Neutrophil (primary cell): ENCODE data around the gene ORAI2.

Experiments
- H3K27ac ChIP-seq: fragments of 200-600 bp; sonication (generic); 2 replicates; pipeline ENCODE4 v1.5.1; 2016; ENCODE audit warnings: mild to moderate bottlenecking, moderate library complexity
- H3K27me3 ChIP-seq: fragments of 200-600 bp; sonication (generic); 2 replicates; pipeline ENCODE4 v1.6.0; 2016; ENCODE audit warnings: mild to moderate bottlenecking
- H3K36me3 ChIP-seq: fragments of 200-600 bp; sonication (generic); 2 replicates; pipeline ENCODE4 v1.5.1; 2017
- H3K4me1 ChIP-seq, 2 experiments: fragments of 200-600 bp in 1 of 2; sonication (generic) in 1 of 2; 1 replicate in 1 of 2; 2 replicates in 1 of 2; pipeline versions ENCODE4 v1.5.1 to v1.6.1; 2013 to 2016; ENCODE audit warnings: low read depth in 1 of 2, low read length in 1 of 2, mild to moderate bottlenecking in 1 of 2, moderate library complexity in 1 of 2; ENCODE audit not compliant: control insufficient read depth in 1 of 2, insufficient read depth in 1 of 2
- H3K4me3 ChIP-seq, 2 experiments: fragments of 200-600 bp in 1 of 2; sonication (generic) in 1 of 2; 1 replicate in 1 of 2; 2 replicates in 1 of 2; pipeline ENCODE4 v1.5.1; 2013 to 2016; ENCODE audit warnings: low read depth in 1 of 2, low read length in 1 of 2, mild to moderate bottlenecking in 1 of 2, moderate library complexity in 1 of 2
- H3K9me3 ChIP-seq: fragments of 200-600 bp; sonication (generic); 2 replicates; pipeline ENCODE4 v1.5.1; 2016
- CTCF ChIP-seq: fragments of 200-600 bp; sonication (generic); IDR thresholded peaks from 2 replicates; pipeline ENCODE4 v1.5.1; 2016; ENCODE audit warnings: antibody characterized with exemption

ORAI2 gene

GRCh38 chr7:102424129-102424551 is 9.2 kb upstream of the ORAI2 start:
- Histone ChIP-seq H3K27me3 (no peaks in the 10 kb centered on the region), H3K27ac (peak overlapping the region; percentile 99), H3K9me3 (no peaks in the 10 kb centered on the region), H3K4me3 (peak overlapping the region in 1 of 2 experiments; percentile 62), H3K4me1 (peaks cover 90 to 91% of the 10 kb centered on the region in 2 experiments), H3K36me3 (no peaks in the 10 kb centered on the region)
- no peak for TF ChIP-seq CTCF

GRCh38 chr7:102424787-102425218 is 8.6 kb upstream of the ORAI2 start:
- no peaks in the 10 kb centered on the region for H3K9me3 ChIP-seq
- H3K36me3 ChIP-seq, result no peaks in the 10 kb centered on the region
- H3K27ac ChIP-seq, result peak overlapping the region; percentile 99
- H3K27me3 ChIP-seq, result no peaks in the 10 kb centered on the region
- H3K4me3 ChIP-seq, result peak overlapping the region; percentile 62 to 88
- no peak for TF ChIP-seq CTCF
- peaks cover 90 to 91% of the 10 kb centered on the region in 2 experiments for H3K4me1 ChIP-seq

GRCh38 chr7:102425639-102426267 is 7.6 kb upstream of the ORAI2 start:
- Histone ChIP-seq H3K36me3 (no peaks in the 10 kb centered on the region), H3K4me3 (peak overlapping the region; percentile 62 to 88), H3K9me3 (no peaks in the 10 kb centered on the region), H3K27ac (peak overlapping the region; percentile 99), H3K27me3 (no peaks in the 10 kb centered on the region), H3K4me1 (peaks cover 90 to 91% of the 10 kb centered on the region in 2 experiments)
- TF ChIP-seq CTCF, result peak; percentile 20

- H3K4me3 ChIP-seq, result peak overlapping the region; percentile 62 to 88
- peaks cover 90 to 91% of the 10 kb centered on the region in 2 experiments for H3K4me1 ChIP-seq
- H3K27ac ChIP-seq, result peak overlapping the region; percentile 99
- TF ChIP-seq CTCF, result no peak
- H3K27me3 ChIP-seq, result no peaks in the 10 kb centered on the region
- H3K36me3 ChIP-seq, result no peaks in the 10 kb centered on the region
- no peaks in the 10 kb centered on the region for H3K9me3 ChIP-seq
These were observed 6.9 kb upstream of the ORAI2 start for GRCh38 chr7:102426268-102427018.

GRCh38 chr7:102427019-102427405 is 6.4 kb upstream of the ORAI2 start:
- Histone ChIP-seq H3K27me3 (no peaks in the 10 kb centered on the region), H3K27ac (peak overlapping the region; percentile 99), H3K4me3 (peak overlapping the region; percentile 62 to 88), H3K9me3 (no peaks in the 10 kb centered on the region), H3K4me1 (peaks cover 90 to 91% of the 10 kb centered on the region in 2 experiments), H3K36me3 (no peaks in the 10 kb centered on the region)
- TF ChIP-seq CTCF, result no peak
